GM23248 (cell line): ENCODE data around the gene RCAN3.

ENCODE experiments used
- EZH2 ChIP-seq: fragments of 200-600 bp; sonication (generic); IDR thresholded peaks from 2 replicates; pipeline ENCODE4 v1.6.1; 2018; ENCODE audit warnings: antibody characterized with exemption, mild to moderate bottlenecking; ENCODE audit not compliant: insufficient read depth, poor library complexity, severe bottlenecking
- EZH2phosphoT487 ChIP-seq: fragments of 200-600 bp; sonication (generic); IDR thresholded peaks from 2 replicates; pipeline ENCODE4 v1.6.1; 2018; ENCODE audit warnings: antibody characterized with exemption, moderate library complexity, mild to moderate bottlenecking, low read depth; ENCODE audit not compliant: insufficient read depth

- TF ChIP-seq EZH2phosphoT487, result no peak
- TF ChIP-seq EZH2, result no peak
Observed at GRCh38 chr1:24554714-24555113, 52.1 kb downstream of the RCAN3 start.
